Bronchial epithelial cell (primary cell): Measurements from ENCODE around the gene LCT. TPM values are rescaled to one million over a fixed set of nuclear protein-coding genes. Genes with fewer than 3 reads are reported as not detected.
A peak's percentile ranks its signal among the peaks of the same experiment; 100 is the strongest.

ENCODE experiments used
- DNase-seq: peaks from one replicate; pipeline ENCODE4 v3.0.0-alpha.2; 2010; ENCODE audit warnings: low read depth
- FAIRE-seq: peaks from 2 replicates; lab custom pipeline; 2011; peaks lifted over from hg19 to GRCh38; lab: Jason Lieb, UNC
- H3K27me3 ChIP-seq: 2 replicates; pipeline ENCODE4 v1.5.1; 2011; ENCODE audit warnings: low read length; ENCODE audit not compliant: control insufficient read depth, insufficient read depth
- H3K36me3 ChIP-seq: 2 replicates; pipeline ENCODE4 v1.5.1; 2011; ENCODE audit warnings: low read length; ENCODE audit not compliant: control insufficient read depth, insufficient read depth
- H3K4me3 ChIP-seq: 2 replicates; pipeline ENCODE4 v1.5.1; 2011; ENCODE audit warnings: mild to moderate bottlenecking, low read depth, low read length, control low read depth
- CTCF ChIP-seq: IDR thresholded peaks from 2 replicates; pipeline ENCODE4 v1.5.1; 2011; ENCODE audit warnings: mild to moderate bottlenecking, moderate library complexity, low read length, control low read depth, inconsistent platforms; ENCODE audit not compliant: insufficient read depth, severe bottlenecking
- total RNA-seq: library from RNA; depleted of rRNA; stranded (reverse); fragments of >200 nt; gene quantifications from 2 replicates; pipeline ENCODE4 v1.2.1, GENCODE V29; 2014

The LCT gene
- total RNA-seq, 1 donor from 2014 or later = not detected

- no peak for DNase-seq
- no peak for FAIRE-seq
Measured at GRCh38 chr2:135762530-135762929, 74.5 kb downstream of the LCT start.

GRCh38 chr2:135762022-135762421, 75.0 kb downstream of the LCT start:
- no peak for FAIRE-seq
- peaks cover 13% of the 10 kb centered on the region for H3K36me3 ChIP-seq
- no peaks in the 10 kb centered on the region for H3K27me3 ChIP-seq
- TF ChIP-seq CTCF = no peak
- DNase-seq = no peak
- H3K4me3 ChIP-seq = no peak overlapping the region

More at GRCh38 chr2:135762530-135762929, 74.5 kb downstream of the LCT start:
- Histone ChIP-seq H3K36me3 (peaks cover 12% of the 10 kb centered on the region), H3K27me3 (no peaks in the 10 kb centered on the region), H3K4me3 (no peak overlapping the region)
- TF ChIP-seq CTCF = no peak

GRCh38 chr2:135756692-135757091, 80.3 kb downstream of the LCT start:
- Histone ChIP-seq H3K4me3 (no peak overlapping the region), H3K36me3 (peaks cover 13% of the 10 kb centered on the region), H3K27me3 (no peaks in the 10 kb centered on the region)
- DNase-seq (no peak), FAIRE-seq (no peak)
- TF ChIP-seq CTCF = no peak

- Histone ChIP-seq H3K36me3 (peaks cover 9% of the 10 kb centered on the region), H3K27me3 (no peaks in the 10 kb centered on the region), H3K4me3 (no peak overlapping the region)
- DNase-seq (no peak), FAIRE-seq (no peak)
- no peak for TF ChIP-seq CTCF
Measured at GRCh38 chr2:135755573-135755972, 81.4 kb downstream of the LCT start.

GRCh38 chr2:135745545-135745944, 91.4 kb downstream of the LCT start:
- no peak overlapping the region for H3K4me3 ChIP-seq
- no peak for TF ChIP-seq CTCF
- H3K27me3 ChIP-seq = no peaks in the 10 kb centered on the region
- peak; percentile 23 for DNase-seq
- FAIRE-seq = no peak
- no peaks in the 10 kb centered on the region for H3K36me3 ChIP-seq

- Histone ChIP-seq H3K36me3 (no peaks in the 10 kb centered on the region), H3K4me3 (no peak overlapping the region), H3K27me3 (no peaks in the 10 kb centered on the region)
- DNase-seq = peak; percentile 80
- TF ChIP-seq CTCF = peak; percentile 31
- FAIRE-seq = no peak
Measured at GRCh38 chr2:135744760-135745314, 92.1 kb downstream of the LCT start.
